HEK293 (cell line): ENCODE measurements around the gene INHBA.

Source experiments
- CTCF ChIA-PET: fragments of 350-600 bp; formaldehyde crosslinking; extraction: SDS; loops from one replicate; lab custom pipeline; 2021; ENCODE audit warnings: antibody characterized with exemption; lab: Yijun Ruan, JAX
- POLR2A ChIA-PET: fragments of 300-600 bp; formaldehyde crosslinking; extraction: SDS; loops from one replicate; lab custom pipeline; 2020; ENCODE audit warnings: antibody characterized with exemption, inconsistent platforms; lab: Yijun Ruan, JAX
- H3K27ac ChIP-seq: fragments of 200-500 bp; sonication (Bioruptor generic); 2 replicates; pipeline ENCODE4 v1.5.1; 2014; ENCODE audit warnings: low read depth, low read length, control low read depth, inconsistent platforms; ENCODE audit errors: extremely low read depth
- H3K36me3 ChIP-seq, 2 experiments: fragments of 200-500 bp in 1 of 2; sonication (Bioruptor generic) in 1 of 2; 1 replicate in 1 of 2; 2 replicates in 1 of 2; pipeline ENCODE4 v1.5.1; 2014 to 2017; ENCODE audit warnings: inconsistent platforms in 2 of 2, low read length in 2 of 2; ENCODE audit not compliant: control insufficient read depth in 2 of 2, insufficient read depth in 1 of 2
- H3K4me1 ChIP-seq: fragments of 200-500 bp; sonication (Bioruptor generic); 2 replicates; pipeline ENCODE4 v1.5.1; 2014; ENCODE audit warnings: mild to moderate bottlenecking, low read length, inconsistent platforms; ENCODE audit not compliant: control insufficient read depth, insufficient read depth
- H3K4me3 ChIP-seq: 2 replicates; pipeline ENCODE4 v1.5.1; 2011; ENCODE audit warnings: low read depth, mild to moderate bottlenecking, control low read depth, low read length, moderate library complexity
- H3K9me3 ChIP-seq: fragments of 200-500 bp; sonication (Bioruptor generic); 2 replicates; pipeline ENCODE4 v1.5.1; 2014; ENCODE audit warnings: low read depth, low read length, inconsistent platforms; ENCODE audit not compliant: control insufficient read depth, insufficient read depth
- GLIS1 ChIP-seq: fragments of 450-650 bp; formaldehyde crosslinking; IDR thresholded peaks from 2 replicates; pipeline ENCODE4 v1.5.1; 2016; ENCODE audit warnings: missing biosample characterization, missing genetic modification characterization
- GLIS2 ChIP-seq: fragments of 450-650 bp; formaldehyde crosslinking; IDR thresholded peaks from 2 replicates; pipeline ENCODE4 v1.5.1; 2016; ENCODE audit warnings: missing biosample characterization, missing genetic modification characterization
- HOXC10 ChIP-seq: sonication (generic); formaldehyde crosslinking; IDR thresholded peaks from 2 replicates; pipeline ENCODE4 v1.8.1; 2023; ENCODE audit warnings: mild to moderate bottlenecking, missing genetic modification reagents
- MEIS1 ChIP-seq: sonication (generic); formaldehyde crosslinking; IDR thresholded peaks from 2 replicates; pipeline ENCODE4 v1.8.1; 2022; ENCODE audit warnings: missing genetic modification reagents, mild to moderate bottlenecking, borderline replicate concordance
- MYNN ChIP-seq: fragments of 450-650 bp; formaldehyde crosslinking; IDR thresholded peaks from 2 replicates; pipeline ENCODE4 v1.5.1; 2016; ENCODE audit warnings: missing biosample characterization, missing genetic modification characterization, borderline replicate concordance
- OSR2 ChIP-seq: fragments of 450-650 bp; formaldehyde crosslinking; IDR thresholded peaks from 2 replicates; pipeline ENCODE4 v1.5.1; 2016; ENCODE audit warnings: missing biosample characterization, missing genetic modification characterization
- REPIN1 ChIP-seq: fragments of 450-650 bp; formaldehyde crosslinking; IDR thresholded peaks from 2 replicates; pipeline ENCODE4 v1.5.1; 2017; ENCODE audit warnings: missing biosample characterization, missing genetic modification characterization, low read depth
- ZNF112 ChIP-seq: fragments of 450-650 bp; formaldehyde crosslinking; IDR thresholded peaks from 2 replicates; pipeline ENCODE4 v1.5.0; 2017; ENCODE audit warnings: missing biosample characterization, missing genetic modification characterization
- ZNF133 ChIP-seq: fragments of 450-650 bp; formaldehyde crosslinking; IDR thresholded peaks from 2 replicates; pipeline ENCODE4 v1.5.1; 2016; ENCODE audit warnings: missing biosample characterization, missing genetic modification characterization
- ZNF223 ChIP-seq: fragments of 450-650 bp; formaldehyde crosslinking; IDR thresholded peaks from 2 replicates; pipeline ENCODE4 v1.5.1; 2016; ENCODE audit warnings: missing biosample characterization, missing genetic modification characterization
- ZNF248 ChIP-seq: fragments of 450-650 bp; formaldehyde crosslinking; IDR thresholded peaks from 2 replicates; pipeline ENCODE4 v1.5.1; 2017; ENCODE audit warnings: missing biosample characterization, missing genetic modification characterization
- ZNF302 ChIP-seq: fragments of 450-650 bp; formaldehyde crosslinking; IDR thresholded peaks from 2 replicates; pipeline ENCODE4 v1.5.1; 2016; ENCODE audit warnings: missing biosample characterization, missing genetic modification characterization, low read depth
- ZNF433 ChIP-seq: fragments of 450-650 bp; formaldehyde crosslinking; IDR thresholded peaks from 2 replicates; pipeline ENCODE4 v1.5.1; 2016; ENCODE audit warnings: missing biosample characterization, missing genetic modification characterization, low read depth
- ZNF501 ChIP-seq: fragments of 450-650 bp; formaldehyde crosslinking; IDR thresholded peaks from 2 replicates; pipeline ENCODE4 v1.5.1; 2016; ENCODE audit warnings: missing biosample characterization, missing genetic modification characterization
- ZNF610 ChIP-seq: fragments of 450-650 bp; formaldehyde crosslinking; IDR thresholded peaks from 2 replicates; pipeline ENCODE4 v1.5.1; 2016; ENCODE audit warnings: missing biosample characterization, missing genetic modification characterization, borderline replicate concordance
- ZNF626 ChIP-seq: fragments of 450-650 bp; sonication (Bioruptor Pico); formaldehyde crosslinking; IDR thresholded peaks from 2 replicates; pipeline ENCODE4 v1.5.1; 2018; ENCODE audit warnings: missing biosample characterization, missing genetic modification characterization, inconsistent platforms
- ZNF785 ChIP-seq: fragments of 450-650 bp; formaldehyde crosslinking; IDR thresholded peaks from 2 replicates; pipeline ENCODE4 v1.5.1; 2016; ENCODE audit warnings: missing biosample characterization, missing genetic modification characterization
- TF ChIP-seq, protein P1 (sequence below): fragments of 450-650 bp; formaldehyde crosslinking; IDR thresholded peaks from 2 replicates; pipeline ENCODE4 v1.5.1; 2016; ENCODE audit warnings: missing biosample characterization, missing genetic modification characterization
- TF ChIP-seq, protein P2 (sequence below): fragments of 450-650 bp; formaldehyde crosslinking; IDR thresholded peaks from 2 replicates; pipeline ENCODE4 v1.5.1; 2017; ENCODE audit warnings: missing biosample characterization, missing genetic modification characterization
- TF ChIP-seq, protein P3 (sequence below): sonication (generic); formaldehyde crosslinking; IDR thresholded peaks from 2 replicates; pipeline ENCODE4 v1.8.1; 2022; ENCODE audit warnings: mild to moderate bottlenecking, moderate library complexity, missing genetic modification reagents
- TF ChIP-seq, protein P4 (sequence below): fragments of 450-650 bp; formaldehyde crosslinking; IDR thresholded peaks from 2 replicates; pipeline ENCODE4 v1.5.1; 2016; ENCODE audit warnings: missing biosample characterization, missing genetic modification characterization
- TF ChIP-seq, protein P5 (sequence below): fragments of 450-650 bp; formaldehyde crosslinking; IDR thresholded peaks from 2 replicates; pipeline ENCODE4 v1.5.0; 2017; ENCODE audit warnings: missing biosample characterization, missing genetic modification characterization, borderline replicate concordance

INHBA gene

DNA sequence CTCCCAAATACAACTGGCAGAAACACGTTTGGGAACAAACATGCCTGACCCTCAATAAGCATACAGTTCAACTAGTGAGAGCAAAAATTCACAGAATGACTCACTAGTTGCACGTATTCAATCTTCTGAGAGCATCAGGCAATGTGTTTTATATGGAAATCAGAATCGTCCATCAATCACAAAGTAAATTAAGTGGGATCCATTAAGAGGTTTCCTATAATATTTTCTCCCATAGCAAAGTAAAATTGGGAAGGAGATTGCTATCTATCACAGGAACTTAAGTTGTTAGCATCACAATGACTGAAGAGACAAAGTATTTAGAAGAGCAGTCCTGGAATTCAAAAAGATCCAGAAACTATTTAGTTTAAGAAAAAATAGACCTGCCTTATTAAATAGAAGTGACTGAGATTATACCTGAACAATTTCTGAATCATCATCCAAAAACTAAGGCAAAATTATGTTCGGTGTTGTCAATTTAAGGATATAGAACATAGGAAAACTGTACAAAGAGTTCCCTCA is 28.3 kb downstream of the INHBA start:
- H3K36me3 ChIP-seq = no peaks in the 10 kb centered on the region
- ChIA-PET POLR2A (no interaction called here), CTCF (no interaction called here)
- no peak overlapping the region for H3K27ac ChIP-seq
- H3K4me1 ChIP-seq = no peaks in the 10 kb centered on the region
- no peak overlapping the region for H3K4me3 ChIP-seq
- TF ChIP-seq, protein P1, sequence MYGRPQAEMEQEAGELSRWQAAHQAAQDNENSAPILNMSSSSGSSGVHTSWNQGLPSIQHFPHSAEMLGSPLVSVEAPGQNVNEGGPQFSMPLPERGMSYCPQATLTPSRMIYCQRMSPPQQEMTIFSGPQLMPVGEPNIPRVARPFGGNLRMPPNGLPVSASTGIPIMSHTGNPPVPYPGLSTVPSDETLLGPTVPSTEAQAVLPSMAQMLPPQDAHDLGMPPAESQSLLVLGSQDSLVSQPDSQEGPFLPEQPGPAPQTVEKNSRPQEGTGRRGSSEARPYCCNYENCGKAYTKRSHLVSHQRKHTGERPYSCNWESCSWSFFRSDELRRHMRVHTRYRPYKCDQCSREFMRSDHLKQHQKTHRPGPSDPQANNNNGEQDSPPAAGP (tag by site-specific recombination) = no peak
- TF ChIP-seq HOXC10 (CRISPR knock-in tag) = no peak
- TF ChIP-seq ZNF610 = no peak
- TF ChIP-seq, protein P2, sequence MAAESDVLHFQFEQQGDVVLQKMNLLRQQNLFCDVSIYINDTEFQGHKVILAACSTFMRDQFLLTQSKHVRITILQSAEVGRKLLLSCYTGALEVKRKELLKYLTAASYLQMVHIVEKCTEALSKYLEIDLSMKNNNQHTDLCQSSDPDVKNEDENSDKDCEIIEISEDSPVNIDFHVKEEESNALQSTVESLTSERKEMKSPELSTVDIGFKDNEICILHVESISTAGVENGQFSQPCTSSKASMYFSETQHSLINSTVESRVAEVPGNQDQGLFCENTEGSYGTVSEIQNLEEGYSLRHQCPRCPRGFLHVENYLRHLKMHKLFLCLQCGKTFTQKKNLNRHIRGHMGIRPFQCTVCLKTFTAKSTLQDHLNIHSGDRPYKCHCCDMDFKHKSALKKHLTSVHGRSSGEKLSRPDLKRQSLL (tag by site-specific recombination) = no peak
- no peak for TF ChIP-seq ZNF133 (tag by site-specific recombination)
- TF ChIP-seq, protein P3, sequence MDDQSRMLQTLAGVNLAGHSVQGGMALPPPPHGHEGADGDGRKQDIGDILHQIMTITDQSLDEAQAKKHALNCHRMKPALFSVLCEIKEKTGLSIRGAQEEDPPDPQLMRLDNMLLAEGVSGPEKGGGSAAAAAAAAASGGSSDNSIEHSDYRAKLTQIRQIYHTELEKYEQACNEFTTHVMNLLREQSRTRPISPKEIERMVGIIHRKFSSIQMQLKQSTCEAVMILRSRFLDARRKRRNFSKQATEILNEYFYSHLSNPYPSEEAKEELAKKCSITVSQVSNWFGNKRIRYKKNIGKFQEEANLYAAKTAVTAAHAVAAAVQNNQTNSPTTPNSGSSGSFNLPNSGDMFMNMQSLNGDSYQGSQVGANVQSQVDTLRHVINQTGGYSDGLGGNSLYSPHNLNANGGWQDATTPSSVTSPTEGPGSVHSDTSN (CRISPR knock-in tag) = no peak
- no peak for TF ChIP-seq GLIS2 (tag by site-specific recombination)
- TF ChIP-seq ZNF785 (tag by site-specific recombination) = no peak
- no peak for TF ChIP-seq ZNF302
- TF ChIP-seq OSR2 (tag by site-specific recombination) = no peak
- TF ChIP-seq ZNF223 (tag by site-specific recombination) = no peak
- TF ChIP-seq MEIS1 (CRISPR knock-in tag) = no peak
- TF ChIP-seq GLIS1 (tag by site-specific recombination) = no peak
- no peak for TF ChIP-seq ZNF626 (tag by site-specific recombination)
- H3K9me3 ChIP-seq = no peaks in the 10 kb centered on the region

DNA sequence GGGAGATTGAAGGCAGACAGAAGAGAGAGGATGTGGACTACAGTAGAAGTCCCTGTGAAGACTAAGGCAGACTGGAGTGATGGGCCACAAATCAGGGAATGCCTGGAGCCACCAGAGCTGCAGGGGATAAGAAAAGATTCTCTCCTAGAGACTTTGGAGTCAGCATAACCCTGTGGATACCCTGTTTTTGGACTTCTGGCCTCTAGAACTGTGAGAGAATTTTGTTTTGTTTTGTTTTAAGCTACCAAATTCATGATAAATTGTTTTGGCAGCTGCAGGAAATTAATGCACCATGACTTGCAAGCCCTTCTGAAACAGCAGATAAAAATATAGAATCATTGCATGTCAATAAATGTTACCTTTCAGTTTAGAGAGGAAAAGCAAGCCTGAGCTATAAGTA is 41.3 kb downstream of the INHBA start:
- Histone ChIP-seq H3K4me3 (no peak overlapping the region), H3K27ac (no peak overlapping the region), H3K9me3 (no peaks in the 10 kb centered on the region), H3K36me3 (no peaks in the 10 kb centered on the region), H3K4me1 (no peaks in the 10 kb centered on the region)
- ChIA-PET CTCF (interaction anchor here (0.6 kb wide), 1 partner anchor 25 kb away, joined by 5 read pairs; no protein-coding TSS in a partner anchor), POLR2A (no interaction called here)
- TF ChIP-seq, protein P4, sequence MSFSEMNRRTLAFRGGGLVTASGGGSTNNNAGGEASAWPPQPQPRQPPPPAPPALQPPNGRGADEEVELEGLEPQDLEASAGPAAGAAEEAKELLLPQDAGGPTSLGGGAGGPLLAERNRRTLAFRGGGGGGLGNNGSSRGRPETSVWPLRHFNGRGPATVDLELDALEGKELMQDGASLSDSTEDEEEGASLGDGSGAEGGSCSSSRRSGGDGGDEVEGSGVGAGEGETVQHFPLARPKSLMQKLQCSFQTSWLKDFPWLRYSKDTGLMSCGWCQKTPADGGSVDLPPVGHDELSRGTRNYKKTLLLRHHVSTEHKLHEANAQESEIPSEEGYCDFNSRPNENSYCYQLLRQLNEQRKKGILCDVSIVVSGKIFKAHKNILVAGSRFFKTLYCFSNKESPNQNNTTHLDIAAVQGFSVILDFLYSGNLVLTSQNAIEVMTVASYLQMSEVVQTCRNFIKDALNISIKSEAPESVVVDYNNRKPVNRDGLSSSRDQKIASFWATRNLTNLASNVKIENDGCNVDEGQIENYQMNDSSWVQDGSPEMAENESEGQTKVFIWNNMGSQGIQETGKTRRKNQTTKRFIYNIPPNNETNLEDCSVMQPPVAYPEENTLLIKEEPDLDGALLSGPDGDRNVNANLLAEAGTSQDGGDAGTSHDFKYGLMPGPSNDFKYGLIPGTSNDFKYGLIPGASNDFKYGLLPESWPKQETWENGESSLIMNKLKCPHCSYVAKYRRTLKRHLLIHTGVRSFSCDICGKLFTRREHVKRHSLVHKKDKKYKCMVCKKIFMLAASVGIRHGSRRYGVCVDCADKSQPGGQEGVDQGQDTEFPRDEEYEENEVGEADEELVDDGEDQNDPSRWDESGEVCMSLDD (tag by site-specific recombination) = no peak
- no peak for TF ChIP-seq MYNN (tag by site-specific recombination)
- TF ChIP-seq ZNF433 (tag by site-specific recombination) = no peak
- TF ChIP-seq, protein P5, sequence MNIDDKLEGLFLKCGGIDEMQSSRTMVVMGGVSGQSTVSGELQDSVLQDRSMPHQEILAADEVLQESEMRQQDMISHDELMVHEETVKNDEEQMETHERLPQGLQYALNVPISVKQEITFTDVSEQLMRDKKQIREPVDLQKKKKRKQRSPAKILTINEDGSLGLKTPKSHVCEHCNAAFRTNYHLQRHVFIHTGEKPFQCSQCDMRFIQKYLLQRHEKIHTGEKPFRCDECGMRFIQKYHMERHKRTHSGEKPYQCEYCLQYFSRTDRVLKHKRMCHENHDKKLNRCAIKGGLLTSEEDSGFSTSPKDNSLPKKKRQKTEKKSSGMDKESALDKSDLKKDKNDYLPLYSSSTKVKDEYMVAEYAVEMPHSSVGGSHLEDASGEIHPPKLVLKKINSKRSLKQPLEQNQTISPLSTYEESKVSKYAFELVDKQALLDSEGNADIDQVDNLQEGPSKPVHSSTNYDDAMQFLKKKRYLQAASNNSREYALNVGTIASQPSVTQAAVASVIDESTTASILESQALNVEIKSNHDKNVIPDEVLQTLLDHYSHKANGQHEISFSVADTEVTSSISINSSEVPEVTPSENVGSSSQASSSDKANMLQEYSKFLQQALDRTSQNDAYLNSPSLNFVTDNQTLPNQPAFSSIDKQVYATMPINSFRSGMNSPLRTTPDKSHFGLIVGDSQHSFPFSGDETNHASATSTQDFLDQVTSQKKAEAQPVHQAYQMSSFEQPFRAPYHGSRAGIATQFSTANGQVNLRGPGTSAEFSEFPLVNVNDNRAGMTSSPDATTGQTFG = no peak
- no peak for TF ChIP-seq REPIN1
- no peak for TF ChIP-seq ZNF501 (tag by site-specific recombination)
- TF ChIP-seq ZNF248 (tag by site-specific recombination) = no peak
- TF ChIP-seq ZNF112 = no peak
